Tibial artery (tissue), 4 donors: ENCODE measurements around the gene PICK1.
A peak's percentile ranks its signal among the peaks of the same experiment; 100 is the strongest.

Experiments used
- DNase-seq, 2 donors: peaks; one replicate each; pipeline ENCODE4 v3.0.0-alpha.2; 2019
- H3K27ac ChIP-seq, 2 donors: fragments of 200-600 bp; sonication (generic) in 1 of 2; 1 replicate in 1 of 2; 2 replicates in 1 of 2; pipeline ENCODE4 v1.5.1; 2018 to 2019; ENCODE audit warnings: mild to moderate bottlenecking in 1 of 2
- H3K27me3 ChIP-seq, 2 donors: fragments of 200-600 bp; sonication (generic) in 1 of 2; one replicate each; pipeline versions ENCODE4 v1.5.1 to v1.6.0; 2016 to 2019
- H3K36me3 ChIP-seq, 3 donors: fragments of 200-600 bp; sonication (generic) in 2 of 3; one replicate each; pipeline ENCODE4 v1.5.1; 2016 to 2019; ENCODE audit warnings: mild to moderate bottlenecking in 2 of 3
- H3K4me1 ChIP-seq, 4 donors: fragments of 200-600 bp; sonication (generic) in 2 of 4; 1 replicate in 3 of 4; 2 replicates in 1 of 4; pipeline ENCODE4 v1.5.1; 2016 to 2019
- H3K4me3 ChIP-seq, 2 donors: fragments of 200-600 bp; sonication (generic) in 1 of 2; 1 replicate in 1 of 2; 2 replicates in 1 of 2; pipeline ENCODE4 v1.5.1; 2018 to 2019; ENCODE audit warnings: mild to moderate bottlenecking in 2 of 2
- H3K9me3 ChIP-seq, 3 donors: fragments of 200-600 bp; sonication (generic) in 1 of 3; one replicate each; pipeline ENCODE4 v1.5.1; 2016 to 2019
- intact Hi-C: fragments of 100-400 bp; cut with DNase I; formaldehyde crosslinking; loops from one replicate; pipeline ENCODE4 v1.15.0; 2023; ENCODE audit warnings: low total_unique reads
- TF ChIP-seq, protein P1 (sequence below), 2 experiments: fragments of 200-600 bp in 1 of 2; fragments of 450-650 bp in 1 of 2; IDR thresholded peaks; one replicate each; pipeline ENCODE4 v1.5.1; 2017 to 2019; ENCODE audit warnings: antibody characterized with exemption in 2 of 2, mild to moderate bottlenecking in 1 of 2, moderate library complexity in 1 of 2

The PICK1 gene

DNA sequence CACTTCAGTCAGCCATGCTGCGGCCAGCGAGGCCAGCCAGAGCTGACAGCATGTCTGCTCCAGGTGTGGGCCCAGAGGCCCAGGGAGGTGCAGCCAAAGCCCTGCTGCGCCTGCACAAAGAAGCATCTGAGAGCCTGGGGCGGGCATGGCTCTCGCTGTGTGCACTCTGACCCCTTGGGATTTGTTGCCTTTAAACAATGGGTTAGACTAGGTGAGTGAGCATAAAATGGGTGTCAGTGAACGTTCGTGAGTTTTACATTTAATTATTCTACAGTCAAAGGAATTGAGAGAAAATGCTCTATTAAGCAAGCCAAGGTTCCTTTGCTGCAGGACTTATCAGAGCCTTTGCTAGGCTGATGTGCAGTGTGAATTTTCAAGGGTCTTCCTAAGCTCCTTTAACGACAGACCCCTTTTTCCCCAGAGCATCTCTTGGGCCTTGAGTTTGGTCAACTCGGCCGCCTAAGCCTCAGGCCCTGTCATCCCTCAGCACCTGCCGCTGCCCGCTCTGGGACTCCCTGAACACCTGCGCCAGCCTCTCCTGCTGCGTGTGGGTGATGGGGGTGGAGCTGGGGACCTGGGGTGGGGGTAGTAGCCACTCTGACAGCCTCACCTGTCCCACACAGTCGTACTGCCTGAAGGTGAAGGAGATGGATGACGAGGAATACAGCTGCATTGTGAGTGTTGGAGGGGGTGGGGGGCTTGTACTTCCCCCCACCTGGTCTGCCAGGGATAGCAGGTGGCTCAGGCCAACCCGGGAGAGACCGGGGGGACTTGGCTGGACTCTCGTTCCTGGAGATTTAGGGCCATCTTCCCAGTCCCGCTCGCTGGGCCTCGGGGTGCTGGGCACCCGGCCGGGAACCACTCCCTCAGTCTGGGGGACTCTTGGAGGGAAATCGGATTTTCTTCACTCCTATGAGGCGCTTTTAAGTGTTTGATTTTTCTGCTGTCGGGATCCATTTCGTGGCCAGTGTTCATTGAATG lies 16.2 kb downstream of the PICK1 start:
- no peak for DNase-seq
- Histone ChIP-seq H3K9me3 (no peaks in the 10 kb centered on the region), H3K27me3 (no peaks in the 10 kb centered on the region), H3K4me1 (peaks cover 12 to 38% (median 26%) of the 10 kb centered on the region in 4 donors), H3K27ac (no peak overlapping the region), H3K36me3 (peaks cover 28 to 82% (median 44%) of the 10 kb centered on the region in 3 donors), H3K4me3 (no peak overlapping the region)
- TF ChIP-seq, protein P1, sequence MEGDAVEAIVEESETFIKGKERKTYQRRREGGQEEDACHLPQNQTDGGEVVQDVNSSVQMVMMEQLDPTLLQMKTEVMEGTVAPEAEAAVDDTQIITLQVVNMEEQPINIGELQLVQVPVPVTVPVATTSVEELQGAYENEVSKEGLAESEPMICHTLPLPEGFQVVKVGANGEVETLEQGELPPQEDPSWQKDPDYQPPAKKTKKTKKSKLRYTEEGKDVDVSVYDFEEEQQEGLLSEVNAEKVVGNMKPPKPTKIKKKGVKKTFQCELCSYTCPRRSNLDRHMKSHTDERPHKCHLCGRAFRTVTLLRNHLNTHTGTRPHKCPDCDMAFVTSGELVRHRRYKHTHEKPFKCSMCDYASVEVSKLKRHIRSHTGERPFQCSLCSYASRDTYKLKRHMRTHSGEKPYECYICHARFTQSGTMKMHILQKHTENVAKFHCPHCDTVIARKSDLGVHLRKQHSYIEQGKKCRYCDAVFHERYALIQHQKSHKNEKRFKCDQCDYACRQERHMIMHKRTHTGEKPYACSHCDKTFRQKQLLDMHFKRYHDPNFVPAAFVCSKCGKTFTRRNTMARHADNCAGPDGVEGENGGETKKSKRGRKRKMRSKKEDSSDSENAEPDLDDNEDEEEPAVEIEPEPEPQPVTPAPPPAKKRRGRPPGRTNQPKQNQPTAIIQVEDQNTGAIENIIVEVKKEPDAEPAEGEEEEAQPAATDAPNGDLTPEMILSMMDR (IDR thresholded peaks at IDR 0.05), result no peak
- intact Hi-C loops, result no loop called here

DNA sequence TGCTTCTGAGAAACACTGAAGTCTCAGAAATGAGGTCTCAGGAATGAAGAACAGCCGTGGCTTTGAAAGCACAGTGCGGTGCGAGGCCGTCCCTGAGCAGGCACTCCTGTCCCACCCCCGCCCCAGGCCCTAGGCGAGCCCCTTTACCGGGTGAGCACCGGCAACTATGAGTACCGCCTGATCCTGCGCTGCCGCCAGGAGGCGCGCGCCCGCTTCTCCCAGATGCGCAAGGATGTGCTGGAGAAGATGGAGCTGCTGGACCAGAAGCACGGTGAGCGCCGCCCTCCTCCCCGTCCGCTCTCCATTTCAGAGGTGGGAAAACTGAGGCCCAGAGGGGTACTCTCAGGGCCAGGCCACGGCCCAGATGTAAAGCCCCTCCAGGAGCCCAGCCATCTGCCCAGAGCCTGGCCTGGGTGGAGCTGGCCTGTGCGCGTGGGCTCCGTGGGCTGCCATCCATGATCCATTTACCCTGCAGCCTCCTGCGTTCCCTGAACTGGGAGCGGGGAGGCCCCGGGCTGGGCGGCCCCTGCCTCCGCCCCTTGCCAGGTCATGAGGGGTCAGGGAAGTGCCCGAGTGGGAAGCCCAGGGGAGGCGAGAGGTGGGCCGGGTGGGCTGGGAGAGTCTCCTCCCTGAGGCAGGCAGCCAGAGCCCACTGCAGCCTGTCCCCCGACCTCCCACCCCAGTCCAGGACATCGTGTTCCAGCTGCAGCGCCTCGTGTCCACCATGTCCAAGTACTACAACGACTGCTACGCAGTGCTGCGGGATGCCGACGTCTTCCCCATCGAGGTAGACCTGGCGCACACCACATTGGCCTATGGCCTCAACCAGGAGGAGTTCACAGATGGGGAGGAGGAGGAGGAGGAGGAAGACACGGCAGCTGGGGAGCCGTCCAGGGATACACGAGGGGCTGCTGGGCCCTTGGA lies 17.2 kb downstream of the PICK1 start:
- no peak for DNase-seq
- no peak overlapping the region for H3K4me3 ChIP-seq
- H3K4me1 ChIP-seq, result peaks cover 5 to 29% (median 18%) of the 10 kb centered on the region in 4 donors
- no peaks in the 10 kb centered on the region for H3K9me3 ChIP-seq
- peaks cover 28 to 72% (median 44%) of the 10 kb centered on the region in 3 donors for H3K36me3 ChIP-seq
- H3K27ac ChIP-seq, result no peak overlapping the region
- TF ChIP-seq, protein P1 (IDR thresholded peaks at IDR 0.05), result peak in 1 of 2 experiments; percentile 8
- H3K27me3 ChIP-seq, result no peaks in the 10 kb centered on the region
- intact Hi-C loops, result no loop called here

DNA sequence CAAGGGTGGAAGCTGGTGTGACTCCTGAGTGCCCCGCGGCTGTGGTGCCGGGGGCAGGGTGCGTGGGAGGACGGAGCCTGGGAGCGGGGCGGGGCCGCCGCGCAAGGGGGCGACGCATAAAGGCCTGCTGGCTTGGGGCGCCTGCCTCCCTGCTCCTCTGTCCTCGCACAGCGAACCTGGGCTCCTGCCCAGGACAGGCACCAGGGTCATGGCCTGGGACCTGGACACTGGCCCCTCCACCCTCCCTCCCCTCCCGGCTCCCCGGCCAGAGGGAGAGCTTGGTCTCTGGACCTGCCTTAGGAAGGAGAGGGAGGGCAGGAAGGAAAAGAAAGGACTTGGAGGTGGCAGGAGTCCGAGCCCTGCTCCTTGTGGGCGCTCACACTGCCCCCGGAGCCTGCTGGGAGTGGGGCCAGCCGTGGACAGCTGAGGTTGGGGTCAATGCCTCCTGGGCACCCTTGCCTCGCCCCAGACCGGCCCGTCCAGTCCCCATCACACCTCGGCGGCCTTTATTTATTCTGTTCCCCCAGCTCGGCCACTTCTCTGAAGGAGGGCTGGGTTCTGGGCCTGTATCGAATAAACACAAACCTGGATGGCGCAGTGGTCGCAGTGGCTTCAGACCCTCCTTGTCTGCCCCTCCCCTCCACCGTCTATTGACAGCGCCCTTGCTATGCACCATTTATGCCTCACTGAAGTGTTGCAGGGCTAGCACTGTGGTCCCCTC lies 18.1 kb downstream of the PICK1 start:
- peaks cover 28 to 68% (median 44%) of the 10 kb centered on the region in 3 donors for H3K36me3 ChIP-seq
- DNase-seq, result no peak
- H3K9me3 ChIP-seq, result no peaks in the 10 kb centered on the region
- TF ChIP-seq, protein P1 (IDR thresholded peaks at IDR 0.05), result no peak
- H3K27me3 ChIP-seq, result no peaks in the 10 kb centered on the region
- intact Hi-C loops, result no loop called here
- H3K27ac ChIP-seq, result no peak overlapping the region
- H3K4me3 ChIP-seq, result no peak overlapping the region
- peaks cover 5 to 23% (median 13%) of the 10 kb centered on the region in 4 donors for H3K4me1 ChIP-seq

DNA sequence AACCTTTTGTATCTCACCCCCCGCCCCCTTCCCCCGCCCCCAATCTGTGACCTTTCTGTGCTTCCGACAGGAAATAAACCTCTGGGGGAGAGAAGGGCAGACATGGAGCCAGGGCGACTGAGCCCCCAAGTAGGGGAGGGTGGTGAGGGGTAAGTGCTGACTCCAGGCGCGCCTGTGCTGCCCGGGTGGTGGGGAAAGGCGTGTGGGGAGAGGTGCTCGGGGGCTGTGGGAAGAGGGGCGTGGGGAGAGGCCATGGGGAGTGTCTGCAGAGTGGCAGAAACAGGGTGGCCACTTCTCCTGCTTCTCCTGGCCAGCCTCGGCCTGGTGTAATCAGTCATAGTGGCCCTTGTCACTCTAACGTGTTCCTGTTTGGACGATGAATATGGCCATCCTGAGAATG lies 18.8 kb downstream of the PICK1 start:
- Histone ChIP-seq H3K9me3 (no peaks in the 10 kb centered on the region), H3K27me3 (no peaks in the 10 kb centered on the region), H3K4me3 (no peak overlapping the region), H3K27ac (no peak overlapping the region), H3K36me3 (peaks cover 28 to 61% (median 44%) of the 10 kb centered on the region in 3 donors), H3K4me1 (peaks cover 0 to 23% (median 10%) of the 10 kb centered on the region in 4 donors)
- intact Hi-C loops, result no loop called here
- DNase-seq, result no peak
- TF ChIP-seq, protein P1 (IDR thresholded peaks at IDR 0.05), result no peak

DNA sequence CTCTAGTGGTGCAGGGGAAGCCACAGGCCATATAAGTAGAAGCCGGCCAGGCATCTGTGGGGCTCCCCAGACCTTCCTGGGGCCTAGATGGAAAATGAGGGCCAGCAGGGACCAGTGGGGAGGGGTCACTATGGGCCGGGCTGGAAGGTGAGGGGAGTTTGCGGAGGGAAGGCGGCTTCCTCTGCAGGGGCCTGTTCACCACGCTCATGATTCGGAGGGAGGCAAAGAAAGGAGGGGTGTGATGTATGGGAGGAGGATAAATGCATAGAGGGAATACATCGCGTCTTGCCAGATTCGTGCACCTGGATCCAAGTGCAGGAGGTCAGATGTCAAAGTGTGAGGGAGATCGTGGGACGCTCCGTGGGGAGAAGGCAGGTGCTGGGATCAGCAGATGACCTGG lies 19.9 kb downstream of the PICK1 start:
- Histone ChIP-seq H3K9me3 (no peaks in the 10 kb centered on the region), H3K4me3 (no peak overlapping the region), H3K27me3 (peaks cover 0 to 5% of the 10 kb centered on the region in 2 donors), H3K36me3 (peaks cover 28 to 50% (median 38%) of the 10 kb centered on the region in 3 donors), H3K27ac (no peak overlapping the region), H3K4me1 (peaks cover 0 to 26% (median 14%) of the 10 kb centered on the region in 4 donors)
- no peak for DNase-seq
- intact Hi-C loops, result no loop called here
- TF ChIP-seq, protein P1 (IDR thresholded peaks at IDR 0.05), result no peak
